D721Med (cell line): Measurements from ENCODE around the gene GJB1.

Experiments
- DNase-seq: peaks from one replicate; pipeline ENCODE4 v3.0.0; 2011; ENCODE audit warnings: low spot score; ENCODE audit not compliant: insufficient read length
- FAIRE-seq: peaks from 2 replicates; lab custom pipeline; 2011; peaks lifted over from hg19 to GRCh38; lab: Jason Lieb, UNC
- CTCF ChIP-seq: IDR thresholded peaks from 2 replicates; pipeline ENCODE4 v1.5.1; 2012; ENCODE audit warnings: mild to moderate bottlenecking, control low read depth; ENCODE audit not compliant: insufficient read depth; ENCODE audit errors: missing control alignments

GJB1 gene

GRCh38 chrX:71225676-71226075 is 2.7 kb downstream of the GJB1 start:
- FAIRE-seq (no peak), DNase-seq (no peak)
- TF ChIP-seq CTCF = no peak

GRCh38 chrX:71227370-71228062 is 4.5 kb downstream of the GJB1 start:
- no peak for FAIRE-seq
- no peak for DNase-seq
- TF ChIP-seq CTCF = peak; percentile 5

GRCh38 chrX:71228063-71228642 is 5.1 kb downstream of the GJB1 start:
- FAIRE-seq (no peak), DNase-seq (no peak)
- no peak for TF ChIP-seq CTCF

GRCh38 chrX:71235482-71235881 is 12.5 kb downstream of the GJB1 start:
- no peak for DNase-seq
- TF ChIP-seq CTCF = no peak
- no peak for FAIRE-seq

- TF ChIP-seq CTCF = no peak
- DNase-seq = no peak
- FAIRE-seq = no peak
Observed at GRCh38 chrX:71236836-71237235, 13.8 kb downstream of the GJB1 start.

GRCh38 chrX:71239781-71240180 is 16.8 kb downstream of the GJB1 start:
- DNase-seq (no peak), FAIRE-seq (no peak)
- no peak for TF ChIP-seq CTCF

- DNase-seq (no peak), FAIRE-seq (no peak)
- TF ChIP-seq CTCF = no peak
Observed at GRCh38 chrX:71241301-71241700, 18.3 kb downstream of the GJB1 start.
